ENCODE data around the gene LRATD1.

DNA sequence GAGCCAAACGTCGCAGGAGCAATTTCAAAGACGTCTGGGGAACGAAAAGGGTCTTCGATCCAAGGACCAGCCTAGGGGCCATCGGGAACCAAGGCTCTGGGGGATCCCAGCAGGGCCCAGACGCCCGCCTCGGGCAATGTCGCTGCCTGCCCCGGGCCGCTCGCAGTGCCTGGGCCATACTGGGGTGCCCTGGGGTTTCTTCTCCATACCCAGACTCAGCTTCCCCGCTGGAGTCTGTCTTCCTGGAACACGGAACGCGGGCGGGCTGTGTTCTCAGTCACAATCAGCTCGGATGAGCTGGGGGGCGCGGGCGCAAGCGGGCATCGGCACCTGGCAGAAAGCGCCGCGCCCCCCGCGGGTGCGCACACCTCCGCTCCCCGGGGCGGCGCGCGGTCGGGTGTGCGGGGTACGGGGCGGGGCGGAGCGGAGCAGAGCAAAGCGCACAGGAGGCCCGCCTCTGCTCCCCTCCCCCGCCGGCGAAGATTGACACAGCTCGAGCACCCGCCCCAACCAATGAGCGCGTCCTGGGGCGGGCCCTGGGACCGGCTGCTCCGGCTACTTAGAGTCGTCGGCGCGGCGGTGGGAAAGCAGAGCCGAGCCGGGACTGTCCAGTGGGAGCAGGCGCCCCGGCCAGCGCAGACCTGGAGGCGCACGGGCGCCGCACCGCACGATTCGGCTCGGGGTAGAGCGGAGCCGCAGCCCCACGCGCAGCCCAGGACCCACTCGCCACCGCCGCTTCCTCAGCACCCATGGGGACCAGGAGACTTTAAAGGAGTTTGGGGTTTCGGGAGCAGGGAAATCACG lies at the start of gene LRATD1:
- TF ChIP-seq CTCF (IDR thresholded peaks at IDR 0.05) (peak in 1 of 6 experiments; percentile 6), POLR2A (IDR thresholded peaks at IDR 0.05) (peak in 3 of 4 donors; percentile 44 to 93 (median 93))

All from esophagus squamous epithelium (tissue), 4 donors.